ES-I3 (cell line): ENCODE results near the gene TEX13A.
"Not testable (repeated sequence)": the region's sequence is repeated elsewhere in the genome, so short reads cannot be mapped to it uniquely, and the experiment has no call there.

Source experiments
- H3K36me3 ChIP-seq: 2 replicates; pipeline ENCODE4 v1.6.1; 2013; ENCODE audit warnings: mild to moderate bottlenecking, low read length, control low read depth, moderate library complexity; ENCODE audit not compliant: insufficient read depth
- H3K4me1 ChIP-seq: 2 replicates; pipeline ENCODE4 v1.6.1; 2013; ENCODE audit warnings: mild to moderate bottlenecking, control low read depth, low read length; ENCODE audit not compliant: insufficient read depth
- H3K9ac ChIP-seq: 2 replicates; pipeline ENCODE4 v1.6.1; 2013; ENCODE audit warnings: low read depth, mild to moderate bottlenecking, low read length, moderate library complexity
- H3K9me3 ChIP-seq: 2 replicates; pipeline ENCODE4 v1.6.1; 2013; ENCODE audit warnings: mild to moderate bottlenecking, low read length, moderate library complexity; ENCODE audit not compliant: control insufficient read depth, insufficient read depth

Gene TEX13A, protein sequence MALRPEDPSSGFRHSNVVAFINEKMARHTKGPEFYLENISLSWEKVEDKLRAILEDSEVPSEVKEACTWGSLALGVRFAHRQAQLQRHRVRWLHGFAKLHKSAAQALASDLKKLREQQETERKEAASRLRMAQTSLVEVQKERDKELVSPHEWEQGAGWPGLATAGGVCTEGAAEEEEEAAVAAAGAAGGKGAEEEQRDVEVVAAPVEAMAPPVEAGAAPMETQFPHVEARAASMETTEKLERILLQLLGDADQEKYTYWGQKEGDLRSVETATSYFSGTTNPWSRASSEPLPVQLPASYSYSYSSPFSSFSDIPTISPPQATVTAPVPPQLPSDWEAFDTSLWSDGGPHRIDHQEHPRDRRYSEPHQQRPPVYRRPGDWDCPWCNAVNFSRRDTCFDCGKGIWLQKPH

DNA sequence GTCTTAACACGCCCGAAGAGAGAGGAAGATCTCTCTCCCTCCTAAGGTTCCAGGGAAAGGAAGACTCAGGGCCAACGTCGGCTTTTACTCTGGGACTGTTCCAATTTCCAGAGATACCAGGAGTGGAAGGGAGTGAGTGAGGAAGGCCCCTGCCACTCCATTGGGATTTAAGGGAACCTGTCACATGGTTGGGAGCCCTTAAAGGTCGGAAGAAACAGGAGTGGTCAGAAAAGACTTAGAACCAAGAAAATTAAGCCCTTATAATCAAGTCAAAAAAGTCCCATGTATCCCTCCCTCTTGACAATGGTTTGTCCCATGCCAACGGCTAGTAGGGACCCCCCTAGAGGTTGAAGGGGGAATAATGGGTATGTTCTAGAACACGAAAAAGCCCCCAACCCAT, at the start of gene TEX13A:
Gene TEX13A (minus strand): TSS at position 59 of the 400 bp plus-strand sequence. CDS start 297 bp downstream, outside the sequence.
- Histone ChIP-seq H3K9ac (no peak within 1 kb of the TSS), H3K36me3 (no peaks in the 10 kb centered on the region), H3K9me3 (no peaks in the 10 kb centered on the region), H3K4me1 (no peaks in the 10 kb centered on the region)

DNA sequence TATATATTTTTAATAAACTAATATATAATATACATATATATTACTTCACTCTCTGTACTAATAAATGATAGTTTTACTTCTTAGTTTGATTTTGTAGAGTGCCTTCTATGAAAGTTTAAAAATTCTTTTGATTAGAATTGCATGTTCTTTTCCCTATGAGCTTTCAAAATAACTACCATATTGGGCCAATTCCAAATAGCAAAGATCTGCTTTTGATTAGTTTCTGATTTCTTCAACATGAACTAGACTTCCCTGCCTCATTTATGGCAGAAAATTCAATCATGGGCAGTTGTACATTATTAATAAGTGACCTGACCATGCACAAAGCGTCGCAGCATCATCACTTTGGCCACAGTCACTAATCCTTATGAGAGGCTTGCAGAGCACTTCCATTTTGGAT, 48.9 kb upstream of the TEX13A start:
- Histone ChIP-seq H3K4me1 (no peaks in the 10 kb centered on the region), H3K9ac (no peak overlapping the region), H3K9me3 (no peaks in the 10 kb centered on the region), H3K36me3 (no peaks in the 10 kb centered on the region)

DNA sequence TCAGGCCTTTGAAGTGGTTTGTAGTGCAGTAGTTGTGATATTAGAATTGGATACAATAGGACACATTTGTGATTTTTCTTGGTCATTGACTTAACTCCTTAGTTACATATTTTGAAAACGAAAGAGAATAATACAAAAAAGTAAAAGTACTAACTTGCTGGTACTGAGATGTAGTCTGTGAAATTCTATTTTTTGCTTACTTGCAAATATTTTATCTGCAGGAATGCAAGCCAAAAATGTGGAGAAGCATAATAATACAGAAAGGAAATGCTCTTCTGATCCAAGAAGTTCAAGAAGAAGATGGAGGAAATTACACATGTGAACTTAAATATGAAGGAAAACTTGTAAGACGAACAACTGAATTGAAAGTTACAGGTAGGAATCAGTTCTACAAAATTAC, 46.7 kb upstream of the TEX13A start:
- Histone ChIP-seq H3K9me3 (no peaks in the 10 kb centered on the region), H3K36me3 (no peaks in the 10 kb centered on the region), H3K4me1 (no peaks in the 10 kb centered on the region), H3K9ac (no peak overlapping the region)

DNA sequence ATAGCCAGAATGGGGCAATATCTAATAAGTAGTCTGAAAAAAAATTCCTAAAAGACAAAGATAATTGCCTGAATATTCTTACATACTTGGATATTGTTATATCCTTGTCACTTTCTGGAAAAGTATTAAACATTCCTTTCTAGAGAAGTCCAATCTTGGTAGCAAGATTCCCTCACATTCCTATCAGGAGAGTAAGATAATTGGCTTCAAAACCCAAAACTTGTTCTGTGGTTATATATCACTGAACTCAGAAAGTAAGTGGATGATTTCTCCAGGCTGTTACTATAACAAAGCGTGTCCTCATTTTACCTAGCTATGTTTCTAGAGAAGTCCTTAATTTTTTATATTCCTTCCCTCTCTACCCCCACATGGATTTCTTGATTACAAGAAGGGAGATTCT, 46.0 kb upstream of the TEX13A start:
- no peak overlapping the region for H3K9ac ChIP-seq
- H3K4me1 ChIP-seq, result no peaks in the 10 kb centered on the region
- H3K9me3 ChIP-seq, result no peaks in the 10 kb centered on the region
- no peaks in the 10 kb centered on the region for H3K36me3 ChIP-seq

DNA sequence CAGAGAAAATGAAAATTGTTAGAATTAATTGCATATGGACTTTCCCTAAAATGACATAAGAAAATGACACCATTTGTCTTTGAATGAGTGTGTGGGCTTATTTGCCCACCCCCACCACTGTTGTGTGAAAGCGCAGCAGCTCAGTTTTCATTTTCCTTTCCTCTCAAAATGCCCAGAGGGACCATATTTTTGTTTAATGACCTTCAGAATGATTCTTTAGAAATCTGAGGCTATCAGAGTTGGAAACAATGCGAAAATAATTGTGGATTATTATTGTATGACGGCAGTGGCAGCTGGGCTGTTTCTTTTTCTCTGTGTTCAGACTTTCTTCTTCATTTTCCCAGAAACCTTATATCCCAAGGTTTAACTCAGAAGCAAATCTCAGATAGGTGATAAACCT, 44.6 kb upstream of the TEX13A start:
- no peaks in the 10 kb centered on the region for H3K36me3 ChIP-seq
- H3K9me3 ChIP-seq, result no peaks in the 10 kb centered on the region
- H3K9ac ChIP-seq, result no peak overlapping the region
- H3K4me1 ChIP-seq, result no peaks in the 10 kb centered on the region

- Histone ChIP-seq H3K36me3 (no peaks in the 10 kb centered on the region), H3K9me3 (no peaks in the 10 kb centered on the region), H3K4me1 (no peaks in the 10 kb centered on the region), H3K9ac (no peak overlapping the region)
These were observed 43.3 kb upstream of the TEX13A start for GRCh38 chrX:105263801-105264200.

GRCh38 chrX:105263171-105263570, 42.7 kb upstream of the TEX13A start:
- Histone ChIP-seq H3K9ac (no peak overlapping the region), H3K4me1 (no peaks in the 10 kb centered on the region), H3K9me3 (no peaks in the 10 kb centered on the region), H3K36me3 (no peaks in the 10 kb centered on the region)

- Histone ChIP-seq H3K9ac (no peak overlapping the region), H3K36me3 (no peaks in the 10 kb centered on the region), H3K4me1 (no peaks in the 10 kb centered on the region), H3K9me3 (no peaks in the 10 kb centered on the region)
These were observed 40.0 kb upstream of the TEX13A start for GRCh38 chrX:105260291-105261043.

DNA sequence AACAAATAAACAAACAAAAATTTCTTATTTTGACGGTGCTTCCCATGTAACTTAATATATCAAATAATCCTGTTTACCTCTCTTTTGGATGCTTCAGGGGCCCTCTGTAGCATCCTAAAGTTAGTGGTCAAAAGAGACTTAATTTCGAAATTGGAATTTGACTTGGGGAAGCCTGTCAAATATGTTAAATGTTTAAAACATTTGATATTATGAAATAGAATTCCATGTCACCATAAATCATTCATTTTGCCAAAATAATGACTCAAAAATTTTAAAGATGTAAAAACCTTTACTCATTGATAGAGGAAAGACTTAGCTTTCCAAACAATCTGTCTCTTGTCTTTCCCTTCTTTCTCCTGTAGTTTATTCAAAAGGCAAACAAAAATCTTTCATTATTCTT, 20.6 kb upstream of the TEX13A start:
- no peaks in the 10 kb centered on the region for H3K4me1 ChIP-seq
- H3K9me3 ChIP-seq, result no peaks in the 10 kb centered on the region
- H3K36me3 ChIP-seq, result no peaks in the 10 kb centered on the region
- no peak overlapping the region for H3K9ac ChIP-seq

- H3K36me3 ChIP-seq, H3K4me1 ChIP-seq, H3K9ac ChIP-seq, H3K9me3 ChIP-seq: not testable (repeated sequence)
These were observed 16.9 kb upstream of the TEX13A start for GRCh38 chrX:105237407-105237806.

GRCh38 chrX:105229146-105229545, 8.7 kb upstream of the TEX13A start:
- no peak overlapping the region for H3K9ac ChIP-seq
- peaks cover 8% of the 10 kb centered on the region for H3K4me1 ChIP-seq
- no peaks in the 10 kb centered on the region for H3K36me3 ChIP-seq
- no peaks in the 10 kb centered on the region for H3K9me3 ChIP-seq

DNA sequence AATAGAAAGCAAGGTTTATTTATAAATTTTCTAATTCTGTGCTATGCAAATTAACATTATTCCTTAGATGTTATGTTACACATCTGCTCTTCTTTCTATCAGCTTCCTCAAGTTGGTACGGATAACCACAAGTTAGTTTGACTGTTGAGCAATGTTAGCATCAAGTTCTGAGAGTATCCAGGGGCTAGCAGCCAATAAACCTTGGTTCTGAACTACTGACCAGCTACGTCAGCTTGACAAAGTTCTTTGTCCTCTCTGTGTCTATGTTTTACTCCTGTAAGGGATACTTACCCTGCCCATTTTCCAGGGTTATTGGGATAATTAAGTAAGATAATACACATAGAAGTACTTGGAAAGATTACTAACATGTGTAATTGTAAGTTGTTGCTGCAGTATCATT, 8.1 kb upstream of the TEX13A start:
- H3K9me3 ChIP-seq, result no peaks in the 10 kb centered on the region
- no peak overlapping the region for H3K9ac ChIP-seq
- H3K36me3 ChIP-seq, result no peaks in the 10 kb centered on the region
- peaks cover 8% of the 10 kb centered on the region for H3K4me1 ChIP-seq

DNA sequence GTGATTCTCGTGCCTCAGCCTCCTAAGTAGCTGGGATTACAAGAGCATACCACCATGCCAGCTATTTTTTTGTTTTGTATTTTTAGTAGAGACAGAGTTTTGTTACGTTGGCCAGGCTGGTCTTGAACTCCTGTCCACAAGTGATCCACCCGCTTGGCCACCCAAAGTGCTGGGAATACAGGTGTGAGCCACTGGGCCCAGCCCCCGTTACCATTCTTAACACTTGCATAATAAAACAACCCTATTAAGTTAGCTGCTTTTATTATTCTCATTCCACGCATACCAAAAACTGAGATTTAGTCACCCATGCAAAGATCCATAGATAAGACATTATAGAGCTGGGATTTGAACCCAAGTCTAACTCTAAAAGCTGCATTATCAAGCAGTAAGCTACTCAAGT, 6.0 kb upstream of the TEX13A start:
- no peaks in the 10 kb centered on the region for H3K9me3 ChIP-seq
- H3K9ac ChIP-seq, result no peak overlapping the region
- H3K4me1 ChIP-seq, result peaks cover 8% of the 10 kb centered on the region
- H3K36me3 ChIP-seq, result no peaks in the 10 kb centered on the region

DNA sequence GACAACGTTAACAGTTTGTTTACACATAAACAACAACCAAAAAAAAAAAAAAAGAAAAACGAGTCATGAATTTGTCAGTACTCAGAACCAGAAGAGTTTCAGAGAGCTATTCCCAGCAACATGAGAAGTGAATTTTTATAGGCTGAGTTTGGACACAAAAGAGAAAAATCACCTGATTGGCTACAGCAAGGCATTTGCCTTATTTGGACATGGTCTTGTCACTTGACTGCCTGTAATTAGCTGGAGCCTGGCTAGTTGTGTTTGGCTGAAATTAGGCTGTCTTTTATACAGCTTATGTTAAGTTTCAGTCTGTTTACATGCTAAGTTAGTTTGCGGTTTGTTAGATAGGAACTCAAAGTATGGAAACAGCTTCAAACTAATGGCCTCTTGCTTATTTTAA, 880 bp upstream of the TEX13A start:
- Histone ChIP-seq H3K36me3 (no peaks in the 10 kb centered on the region), H3K4me1 (peaks cover 5% of the 10 kb centered on the region), H3K9me3 (no peaks in the 10 kb centered on the region), H3K9ac (no peak overlapping the region)
